Measurements from ENCODE around the gene PARD6B.
"Not testable (repeated sequence)": the region's sequence is repeated elsewhere in the genome, so short reads cannot be mapped to it uniquely, and the experiment has no call there.

Gene PARD6B

DNA sequence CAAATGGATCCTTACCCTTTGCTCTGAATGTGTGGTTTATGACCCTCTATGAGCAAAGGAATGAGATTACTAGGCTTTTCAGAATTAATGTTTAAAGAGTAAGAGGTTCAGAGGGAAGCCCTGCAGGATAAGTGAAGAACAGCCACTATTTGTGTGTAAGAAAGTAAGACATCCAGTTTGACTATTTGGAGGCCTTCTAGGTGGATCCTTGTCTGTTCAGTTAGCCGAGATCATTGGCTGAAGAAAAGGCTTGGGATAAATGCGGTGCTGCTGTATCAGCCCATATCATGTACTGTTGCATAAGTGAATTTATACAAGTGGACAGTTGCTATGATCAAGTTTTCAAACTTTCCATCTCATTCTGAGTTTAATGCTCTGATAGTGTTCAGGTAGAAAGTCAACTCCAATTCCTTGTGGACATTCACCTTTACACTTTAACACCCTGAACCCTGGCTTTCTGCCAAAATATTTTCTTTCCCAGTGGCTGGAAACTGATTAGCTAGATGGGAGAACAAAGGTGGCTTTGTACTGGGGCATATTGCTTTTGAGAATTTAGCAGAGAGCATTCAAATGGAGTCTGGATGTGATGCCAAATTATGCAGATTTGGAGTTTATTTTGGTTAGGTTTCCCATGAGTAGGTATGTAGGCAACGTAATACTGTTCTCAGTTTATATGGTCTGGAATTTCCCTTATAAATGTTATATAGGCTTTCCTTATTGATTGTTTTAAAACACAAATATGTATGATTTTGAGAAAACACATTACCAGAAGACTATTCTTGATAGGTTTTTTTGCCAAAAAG is 15.0 kb downstream of the PARD6B start:
- DNase-seq (ENCODE audit: low read depth) = no peak

DNA sequence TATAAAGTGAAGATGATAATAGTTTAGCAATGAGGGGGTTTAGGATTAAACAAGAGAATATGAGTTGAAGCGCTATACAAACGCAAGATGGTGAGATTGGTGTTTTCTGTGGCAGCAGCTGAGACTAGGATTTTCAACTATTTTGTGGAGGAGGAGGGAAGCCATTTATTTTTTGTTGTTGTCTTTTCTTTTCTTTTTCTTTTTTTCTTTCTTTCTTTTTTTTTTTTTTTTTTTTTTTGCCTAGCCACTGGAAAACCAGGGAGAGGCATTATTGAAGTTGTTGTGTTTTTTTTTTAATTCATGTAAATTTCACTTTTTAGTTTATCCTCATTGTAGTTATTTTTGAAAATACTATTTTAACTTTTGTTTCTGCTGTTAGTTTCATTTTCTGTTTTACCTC is 15.9 kb downstream of the PARD6B start:
- DNase-seq (ENCODE audit: low read depth) = no peak

DNA sequence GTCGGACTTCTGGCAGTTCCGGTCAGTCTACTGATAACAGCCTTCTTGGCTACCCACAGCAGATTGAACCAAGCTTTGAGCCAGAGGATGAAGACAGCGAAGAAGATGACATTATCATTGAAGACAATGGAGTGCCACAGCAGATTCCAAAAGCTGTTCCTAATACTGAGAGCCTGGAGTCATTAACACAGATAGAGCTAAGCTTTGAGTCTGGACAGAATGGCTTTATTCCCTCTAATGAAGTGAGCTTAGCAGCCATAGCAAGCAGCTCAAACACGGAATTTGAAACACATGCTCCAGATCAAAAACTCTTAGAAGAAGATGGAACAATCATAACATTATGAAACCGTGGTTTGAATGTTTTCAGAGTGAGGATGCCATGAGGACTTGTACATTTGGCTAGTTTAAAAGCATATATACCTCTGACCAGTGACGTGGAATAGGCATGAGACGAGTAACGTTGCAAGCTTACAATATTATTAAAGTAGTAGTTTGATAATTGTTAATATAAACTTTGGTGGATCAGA is 18.8 kb downstream of the PARD6B start:
- DNase-seq (ENCODE audit: low read depth) = no peak

DNA sequence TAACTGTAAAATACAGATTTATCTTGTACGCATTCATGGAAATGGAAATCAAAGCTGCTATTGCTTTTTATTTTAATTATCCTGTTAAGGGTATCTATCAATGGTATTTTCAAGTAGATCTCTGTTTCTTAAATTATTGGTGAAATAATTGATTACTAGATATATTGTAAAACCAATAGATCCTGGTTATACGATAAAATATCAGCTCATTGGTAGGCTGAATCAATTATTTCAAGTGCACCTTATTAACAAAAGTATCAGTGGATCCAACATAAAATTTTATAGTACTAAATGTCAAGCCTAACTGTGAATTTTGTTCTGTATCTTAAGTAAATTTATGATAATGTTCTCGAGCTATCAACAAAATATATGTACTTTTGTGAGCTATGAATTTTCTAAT is 21.8 kb downstream of the PARD6B start:
- no peak for DNase-seq (ENCODE audit: low read depth)

DNA sequence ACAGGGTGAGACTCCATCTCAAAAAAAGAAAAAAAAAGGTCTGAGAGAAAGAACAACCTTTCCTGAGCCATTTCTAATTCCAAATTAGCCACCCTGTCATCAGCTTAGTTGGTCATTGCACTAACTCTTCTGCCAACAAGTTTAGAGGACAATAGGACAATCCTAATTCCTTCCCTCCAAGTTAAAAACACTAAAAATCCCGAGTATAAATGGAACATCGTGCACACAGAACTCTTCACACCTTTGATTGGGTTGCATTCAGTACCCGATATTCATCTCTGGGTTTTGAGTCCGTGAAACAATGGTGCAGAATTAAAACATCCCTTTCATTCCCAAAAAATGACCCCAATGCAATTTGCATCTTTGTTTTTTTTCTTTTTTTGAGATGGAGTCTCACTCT is 23.0 kb downstream of the PARD6B start:
- DNase-seq (ENCODE audit: low read depth) = no peak

DNA sequence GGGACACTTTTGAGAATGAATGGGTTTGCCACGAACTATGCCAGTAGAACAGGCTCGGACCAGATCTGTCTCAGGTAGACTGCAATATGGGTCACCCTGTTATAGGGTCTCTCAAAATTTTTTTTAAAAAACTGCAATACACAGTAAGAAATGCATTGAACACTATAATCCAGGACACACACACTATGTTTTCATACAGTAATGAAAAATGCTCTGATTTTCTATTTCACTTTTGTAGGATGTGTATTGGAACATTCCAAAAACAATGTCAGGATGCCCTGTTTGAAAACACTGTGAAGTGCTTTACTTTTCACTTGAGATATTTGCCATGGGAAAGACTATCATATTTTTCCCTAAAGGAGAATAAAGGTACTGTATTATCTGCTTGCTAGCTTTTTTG is 25.1 kb downstream of the PARD6B start:
- no peak for DNase-seq (ENCODE audit: low read depth)

DNA sequence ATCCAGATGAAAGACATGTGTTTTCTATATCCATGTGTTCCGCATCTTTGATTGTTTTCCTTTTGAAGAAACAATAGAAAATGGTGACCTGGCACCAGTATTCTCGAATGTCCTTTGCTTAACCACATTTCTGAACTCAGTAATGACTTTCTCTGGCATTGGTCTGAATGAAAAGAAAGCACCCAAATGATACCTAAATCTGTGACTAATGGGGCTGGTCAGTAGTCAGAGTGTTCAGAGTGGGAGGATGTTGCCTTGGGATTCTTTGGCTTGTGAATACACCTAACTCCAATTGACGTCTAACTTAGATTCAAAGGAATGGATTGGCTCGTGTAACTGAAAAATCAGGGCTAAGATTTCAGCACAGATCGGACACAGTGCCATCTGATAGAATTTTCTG is 27.1 kb downstream of the PARD6B start:
- DNase-seq (ENCODE audit: low read depth) = no peak

DNA sequence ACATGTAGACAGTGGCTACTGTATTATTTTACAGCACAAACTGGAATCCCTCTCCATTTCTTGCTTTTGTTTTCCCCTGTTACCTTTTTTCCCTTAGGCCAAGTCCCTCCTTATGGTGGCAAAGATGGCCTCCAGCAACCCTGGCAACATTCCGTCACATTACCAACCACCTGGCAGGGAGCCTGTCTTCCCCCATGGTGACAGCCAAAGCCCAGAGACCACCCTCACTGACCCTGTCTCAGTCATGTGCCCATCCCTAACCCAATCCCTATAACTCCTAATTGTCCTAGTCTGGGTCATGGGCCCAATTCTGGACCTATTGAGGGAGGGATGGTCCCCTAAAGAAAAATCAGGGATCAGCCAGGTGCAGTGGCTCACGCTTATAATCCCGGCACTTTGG is 27.6 kb downstream of the PARD6B start:
- no peak for DNase-seq (ENCODE audit: low read depth)

DNA sequence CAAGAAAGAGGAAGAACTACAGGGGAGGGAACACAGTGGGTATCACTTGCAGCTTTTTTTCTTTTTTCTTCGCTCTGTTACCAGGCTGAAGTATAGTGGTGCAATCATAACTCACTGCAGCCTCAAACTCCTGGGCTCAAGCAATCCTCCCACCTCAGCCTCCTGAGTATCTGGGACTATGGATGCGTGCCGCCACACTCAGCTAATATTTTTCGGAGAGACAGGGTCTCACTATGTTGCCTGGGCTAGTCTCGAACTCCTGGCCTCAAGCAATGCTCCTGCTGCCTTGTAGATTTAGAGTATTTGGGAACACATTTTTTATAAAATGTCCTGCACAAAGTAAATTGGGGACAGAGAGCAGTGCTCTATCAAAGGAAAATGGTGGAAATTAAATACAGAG is 28.3 kb downstream of the PARD6B start:
- DNase-seq (ENCODE audit: low read depth) = no peak

DNA sequence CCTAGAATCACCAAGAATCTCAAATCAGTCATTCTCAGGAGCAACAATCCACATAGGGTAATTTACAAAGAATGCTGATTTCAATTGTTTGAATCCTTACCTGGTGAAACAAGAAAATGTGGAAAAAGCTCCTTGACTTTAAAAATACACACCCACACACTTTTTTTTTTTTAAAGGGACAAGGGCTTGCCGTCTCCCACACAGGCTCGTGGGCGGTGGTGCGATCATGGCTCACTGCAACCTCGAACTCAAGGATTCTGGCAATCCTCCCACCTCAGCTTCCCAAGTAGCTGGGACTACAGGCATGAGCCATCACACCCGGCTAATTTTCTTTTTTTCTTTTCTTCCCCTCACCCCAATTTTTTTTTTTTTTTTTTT is 30.7 kb downstream of the PARD6B start:
- DNase-seq (ENCODE audit: low read depth) = peak; percentile 16

DNA sequence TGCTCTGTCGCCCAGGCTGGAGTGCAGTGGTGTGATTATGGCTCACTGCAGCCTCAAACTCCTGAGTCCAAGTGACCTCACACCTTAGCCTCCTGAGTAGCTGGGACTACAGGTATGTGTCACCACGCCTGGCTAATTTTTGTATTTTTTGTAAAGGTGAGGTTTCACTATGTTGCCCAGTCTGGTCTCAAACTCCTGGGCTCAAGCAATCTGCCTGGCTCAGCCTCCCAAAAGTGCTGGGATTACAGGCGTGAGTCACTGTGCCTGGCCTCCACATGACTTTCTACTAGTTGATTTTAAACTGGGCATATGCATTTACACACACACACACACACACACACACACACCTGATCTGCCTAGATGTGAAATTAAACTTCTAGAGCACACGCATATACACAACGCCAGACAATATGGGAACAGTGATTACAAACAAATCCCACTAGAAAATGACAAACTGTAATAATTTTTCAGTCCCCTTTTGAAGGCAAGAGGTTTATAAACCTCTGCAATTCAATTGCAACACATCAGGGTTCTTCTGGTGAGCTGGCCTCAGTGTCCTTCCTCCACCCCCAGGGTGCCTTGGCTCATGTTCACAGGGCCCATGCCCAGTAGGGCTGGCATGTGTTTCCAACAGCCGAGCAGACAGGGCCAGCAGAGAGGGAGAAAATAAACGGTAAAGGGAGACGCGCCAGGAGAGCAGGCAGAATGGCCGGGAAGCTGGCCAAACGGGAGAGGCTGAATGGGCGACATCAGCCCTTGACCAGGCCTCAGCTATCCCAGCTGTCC is 31.2 kb downstream of the PARD6B start:
- DNase-seq (ENCODE audit: low read depth) = peak; percentile 65

DNA sequence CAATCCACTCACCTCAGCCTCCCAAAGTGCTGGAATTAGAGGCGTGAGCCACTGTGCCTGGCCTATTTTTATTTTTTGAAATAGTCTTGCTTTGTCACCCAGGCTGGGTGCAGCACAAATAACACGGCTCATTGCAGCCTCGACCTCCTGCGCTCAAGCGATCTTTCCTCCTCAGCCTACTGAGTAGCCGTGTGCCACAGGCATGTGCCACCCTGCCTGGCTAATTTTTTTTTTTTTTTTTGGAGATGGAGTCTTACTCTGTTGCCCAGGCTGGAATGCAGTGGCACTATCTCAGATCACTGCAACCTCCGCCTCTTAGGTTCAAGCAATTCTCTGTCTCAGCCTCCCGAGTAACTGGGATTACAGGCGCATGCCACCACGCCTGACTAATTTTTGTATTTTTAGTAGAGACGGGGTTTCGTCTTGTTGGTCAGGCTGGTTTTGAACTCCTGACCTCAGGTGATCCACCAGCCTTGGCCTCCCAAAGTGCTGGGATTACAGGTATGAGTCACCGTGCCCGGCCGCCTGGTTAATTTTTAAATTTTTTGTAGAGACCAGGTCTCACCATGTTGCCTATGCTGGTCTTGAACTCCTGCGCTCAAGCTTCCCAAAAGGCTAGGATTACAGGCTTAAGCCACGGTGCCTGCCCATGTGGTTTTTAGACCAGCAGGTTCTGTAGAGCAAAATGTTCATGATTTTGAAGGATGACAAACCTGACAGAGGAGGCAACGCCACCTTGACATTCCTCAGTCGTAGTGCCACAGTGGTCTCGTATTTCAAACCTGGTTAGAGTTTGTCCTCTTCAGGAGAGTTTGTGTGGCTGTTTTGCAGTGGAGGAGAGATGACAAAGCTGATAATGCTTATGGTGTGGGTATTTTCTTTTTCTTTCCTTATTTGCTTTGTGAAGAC is 32.4 kb downstream of the PARD6B start:
- not testable (repeated sequence) for DNase-seq (ENCODE audit: low read depth)

DNA sequence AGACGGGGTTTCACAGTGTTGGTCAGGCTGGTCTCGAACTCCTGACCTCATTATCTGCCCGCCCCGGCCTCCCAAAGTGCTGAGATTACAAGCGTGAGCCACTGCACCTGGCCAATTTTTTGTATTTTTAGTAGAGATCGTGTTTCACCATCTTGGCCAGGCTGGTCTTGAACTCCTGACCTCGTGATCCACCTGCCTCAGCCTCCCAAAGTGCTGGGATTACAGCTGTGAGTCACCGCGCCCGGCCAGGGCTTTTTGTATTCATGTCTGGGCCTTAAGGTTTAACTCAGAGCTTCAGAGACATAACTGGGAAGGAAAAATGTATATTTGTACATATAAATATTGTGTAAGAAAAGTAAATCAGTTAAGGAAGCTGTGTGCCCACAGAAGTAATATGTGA is 33.9 kb downstream of the PARD6B start:
- DNase-seq (ENCODE audit: low read depth) = not testable (repeated sequence)

DNA sequence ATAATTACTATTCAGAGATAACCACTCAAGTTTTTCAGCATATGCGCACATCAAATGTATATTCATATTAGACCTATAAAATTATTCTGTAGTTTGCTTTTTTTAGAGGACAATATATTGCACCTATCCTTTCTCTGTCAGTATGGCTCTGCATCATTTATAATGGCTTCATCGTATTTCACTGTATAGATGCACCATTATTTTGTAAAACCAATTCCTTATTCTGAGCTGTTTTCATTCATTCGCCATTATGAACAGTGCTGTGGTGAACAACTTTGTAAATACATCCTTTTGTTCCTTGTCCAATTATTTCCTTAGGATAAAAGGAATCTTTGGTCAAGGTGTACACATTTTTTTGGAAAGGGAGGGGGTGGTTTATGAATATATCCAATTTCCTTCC is 34.3 kb downstream of the PARD6B start:
- DNase-seq (ENCODE audit: low read depth) = no peak

DNA sequence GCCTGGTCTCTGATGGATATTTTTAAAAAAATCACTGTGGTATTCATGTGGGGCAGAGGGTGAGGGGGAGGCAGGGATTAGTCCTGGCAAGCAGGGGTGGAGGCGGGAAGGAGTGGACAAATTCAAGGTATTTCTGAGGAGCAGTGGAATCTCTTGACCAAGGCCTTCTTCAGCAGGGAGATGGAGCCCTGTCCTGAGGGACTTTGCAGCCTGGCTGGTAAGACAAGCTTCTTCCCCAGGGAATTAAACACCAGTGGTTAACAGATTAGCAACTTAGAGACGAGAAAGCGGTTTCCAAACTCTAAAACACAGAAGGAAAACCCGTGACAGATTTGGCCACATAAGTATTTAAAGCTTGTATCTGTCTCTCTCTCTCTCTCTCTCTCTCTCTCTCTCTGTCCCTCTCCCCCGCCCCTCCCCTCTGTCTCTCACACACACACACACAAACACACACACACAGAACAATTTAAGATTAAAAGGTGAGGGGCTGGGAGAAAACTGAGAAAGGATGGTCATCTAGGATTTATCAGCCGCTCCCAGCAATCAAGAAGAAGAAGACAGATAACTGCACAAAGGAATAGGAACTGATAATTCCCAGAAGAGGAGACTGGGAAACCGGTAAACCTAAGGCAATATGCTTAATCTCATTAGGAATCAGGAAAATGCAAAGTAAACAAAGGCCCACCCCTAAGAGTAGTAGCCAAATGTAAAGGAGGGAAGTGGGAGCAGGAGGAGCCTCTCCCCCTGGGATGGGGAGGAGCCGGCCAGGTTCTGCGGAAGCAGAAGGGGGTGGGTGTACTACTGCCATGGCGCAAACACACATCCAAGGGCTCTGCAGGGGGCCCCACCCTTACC is 35.8 kb downstream of the PARD6B start:
- not testable (repeated sequence) for DNase-seq (ENCODE audit: low read depth)

DNA sequence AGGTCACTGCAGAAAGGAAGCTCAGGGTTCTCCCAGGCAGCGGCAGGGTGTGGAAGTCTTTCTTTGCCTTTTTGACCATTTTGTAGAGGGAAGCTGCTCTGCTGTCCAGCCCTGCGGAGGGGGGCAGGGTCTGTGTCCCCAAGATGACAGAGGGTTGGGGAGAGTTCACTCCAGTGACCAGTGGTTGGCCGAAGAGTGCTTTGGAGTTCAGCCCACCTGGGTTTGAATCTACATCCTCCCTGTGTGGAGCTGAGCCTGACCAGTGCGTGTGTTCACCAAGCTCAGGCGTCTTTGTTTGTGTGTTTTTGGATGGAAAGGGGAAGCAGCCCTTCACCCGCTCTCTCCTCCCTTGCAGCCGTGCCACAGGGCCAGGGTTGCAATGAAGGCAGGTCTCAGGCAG is 37.6 kb downstream of the PARD6B start:
- not testable (repeated sequence) for DNase-seq (ENCODE audit: low read depth)

DNA sequence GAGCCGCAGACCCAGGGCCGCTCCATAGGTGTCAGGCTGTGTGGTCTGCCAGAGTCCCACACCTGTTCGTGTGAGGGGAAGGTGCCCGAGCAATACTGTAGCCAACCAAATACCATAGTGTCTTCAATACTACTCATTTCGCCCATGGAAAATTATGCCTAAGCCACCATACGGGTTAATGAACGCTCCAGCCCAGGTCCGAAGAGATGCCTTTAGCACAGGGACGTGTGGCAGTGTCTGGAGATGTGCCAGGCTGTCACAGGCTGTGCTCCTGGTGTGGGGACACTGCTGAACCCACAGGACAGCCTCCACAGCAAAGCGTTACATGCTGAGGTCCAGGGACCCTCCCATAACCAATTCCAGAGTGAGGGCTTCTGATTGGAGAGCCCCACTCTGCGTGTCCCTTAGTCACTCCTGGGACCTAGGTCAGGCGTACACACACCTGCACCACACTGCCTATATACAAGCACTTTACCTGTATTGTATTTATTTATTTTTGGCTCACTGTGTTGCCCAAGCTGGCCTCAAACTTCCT is 38.2 kb downstream of the PARD6B start:
- not testable (repeated sequence) for DNase-seq (ENCODE audit: low read depth)

DNA sequence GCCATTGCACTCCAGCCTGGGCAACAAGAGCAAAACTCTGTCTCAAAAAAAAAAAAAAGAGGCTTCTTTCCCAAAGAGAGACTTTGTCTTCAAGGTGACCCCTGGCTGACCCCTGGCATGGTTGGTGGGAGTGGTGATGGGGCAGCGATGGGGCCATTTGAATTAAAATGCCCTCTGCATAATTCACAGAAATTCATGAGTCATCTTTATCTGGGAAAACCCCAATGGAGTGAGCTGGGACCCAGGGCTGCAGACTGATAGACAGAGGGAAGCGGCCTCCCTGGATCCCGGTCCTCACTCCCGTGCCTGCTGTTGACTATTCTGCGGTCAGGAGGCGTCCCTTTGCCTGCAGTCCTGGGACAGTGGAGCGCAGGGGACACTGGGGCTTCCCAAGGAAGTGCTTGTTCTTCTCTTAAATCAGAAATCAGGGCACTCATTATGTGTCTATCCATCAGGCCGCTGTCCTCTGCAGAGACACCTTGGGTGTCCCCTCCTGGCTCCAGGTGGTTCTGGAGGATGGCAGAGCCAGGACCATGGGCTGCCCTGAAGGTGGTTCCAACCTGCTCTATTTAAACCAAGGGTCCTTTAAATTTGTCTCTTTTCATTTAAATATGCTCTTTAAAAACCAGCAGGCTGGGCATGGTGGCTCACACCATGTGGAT is 40.2 kb downstream of the PARD6B start:
- not testable (repeated sequence) for DNase-seq (ENCODE audit: low read depth)

DNA sequence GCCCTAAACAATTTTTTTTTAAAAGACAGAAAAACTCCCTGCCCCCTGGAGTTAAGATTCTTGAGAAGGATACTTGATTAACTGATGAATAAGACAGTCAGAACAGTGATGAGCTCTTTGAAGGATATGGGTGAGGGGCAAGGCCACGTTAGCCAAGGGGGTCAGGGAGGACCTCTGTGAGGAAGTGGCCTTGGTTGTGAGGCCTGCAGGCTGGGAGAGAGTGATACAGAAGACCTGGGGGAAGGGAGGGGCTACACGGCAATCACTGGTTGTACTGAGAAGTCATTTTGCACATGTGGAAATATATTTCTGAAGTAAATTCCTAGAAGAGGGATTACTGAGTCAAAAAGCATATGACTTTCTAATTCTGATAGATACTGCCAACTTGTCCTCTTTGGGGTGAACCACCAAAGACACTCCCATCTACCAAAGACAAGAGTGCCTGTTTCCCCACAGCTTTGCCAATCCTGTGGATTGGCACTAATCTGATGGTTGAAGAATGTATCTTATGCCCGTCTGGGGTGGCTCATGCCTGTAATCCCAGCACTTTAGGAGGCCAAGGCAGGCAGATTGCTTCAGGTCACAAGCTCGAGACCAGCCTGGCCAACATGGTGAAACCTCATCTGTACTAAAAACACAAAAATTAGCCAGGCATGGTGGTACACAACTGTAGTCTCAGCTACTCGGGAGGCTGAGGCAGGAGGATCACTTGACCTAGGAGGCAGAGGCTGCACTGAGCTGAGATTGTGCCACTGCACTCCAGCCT is 41.2 kb downstream of the PARD6B start:
- DNase-seq (ENCODE audit: low read depth) = no peak

DNA sequence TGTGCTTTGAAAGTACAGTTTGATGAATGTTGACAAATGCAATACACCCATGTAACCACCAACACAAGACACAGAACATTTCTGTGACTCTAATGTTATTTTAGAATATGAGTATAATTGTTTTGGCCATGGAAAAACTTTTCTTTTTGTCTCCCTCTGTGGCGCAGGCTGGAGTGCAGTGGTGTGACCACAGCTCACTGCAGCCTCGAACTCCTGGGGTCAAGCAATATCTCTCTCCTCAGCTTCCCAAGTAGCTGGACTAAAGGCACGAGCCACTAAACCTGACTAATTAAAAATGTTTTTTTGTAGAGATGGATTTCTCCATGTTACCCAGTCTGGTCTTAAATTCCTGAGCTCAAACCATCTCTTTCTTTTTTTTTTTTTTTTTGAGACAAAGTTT is 43.1 kb downstream of the PARD6B start:
- no peak for DNase-seq (ENCODE audit: low read depth)

All from iris pigment epithelial cell (primary cell).